Lung (tissue), 12 donors: ENCODE data around the gene PLEKHF1. TPM values are rescaled to one million over a fixed set of nuclear protein-coding genes. Genes with fewer than 3 reads are reported as not detected.

Source experiments
- ATAC-seq: fragments of 200-7000 bp; cut with Tn5 transposase; one replicate; pipeline ENCODE4 v1.9.1; 2020; ENCODE audit warnings: moderate number of reproducible peaks; ENCODE audit not compliant: insufficient read depth, low FRiP score
- DNase-seq, 3 donors: peaks; one replicate each; pipeline ENCODE4 v3.0.0-alpha.2; 2013 to 2017
- H3K27ac ChIP-seq, 2 donors: one replicate each; pipeline ENCODE4 v1.5.1; 2013; ENCODE audit warnings: mild to moderate bottlenecking in 2 of 2, moderate library complexity in 2 of 2, control low read depth in 1 of 2, inconsistent platforms in 1 of 2, low read depth in 1 of 2, low read length in 1 of 2
- H3K27me3 ChIP-seq, 3 donors: one replicate each; pipeline ENCODE4 v1.5.1; 2013; ENCODE audit warnings: low read length in 2 of 3; ENCODE audit not compliant: control insufficient read depth in 3 of 3, insufficient read depth in 3 of 3
- H3K36me3 ChIP-seq, 4 donors: one replicate each; pipeline ENCODE4 v1.5.1; 2013; ENCODE audit warnings: low read length in 4 of 4, mild to moderate bottlenecking in 1 of 4, moderate library complexity in 1 of 4; ENCODE audit not compliant: control insufficient read depth in 4 of 4, insufficient read depth in 4 of 4
- H3K4me1 ChIP-seq, 5 donors: one replicate each; pipeline ENCODE4 v1.5.1; 2013; ENCODE audit warnings: low read length in 5 of 5, mild to moderate bottlenecking in 2 of 5, moderate library complexity in 1 of 5; ENCODE audit not compliant: control insufficient read depth in 5 of 5, insufficient read depth in 5 of 5
- H3K4me3 ChIP-seq: one replicate; pipeline ENCODE4 v1.5.1; 2013; ENCODE audit warnings: mild to moderate bottlenecking, control low read depth, moderate library complexity
- H3K9ac ChIP-seq, 2 donors: one replicate each; pipeline ENCODE4 v1.5.1; 2013; ENCODE audit warnings: low read length in 2 of 2, control low read depth in 1 of 2; ENCODE audit not compliant: insufficient read depth in 1 of 2
- H3K9me3 ChIP-seq, 4 donors: one replicate each; pipeline ENCODE4 v1.5.1; 2013; ENCODE audit warnings: low read length in 3 of 4, mild to moderate bottlenecking in 1 of 4, moderate library complexity in 1 of 4; ENCODE audit not compliant: control insufficient read depth in 4 of 4, insufficient read depth in 3 of 4
- CTCF ChIP-seq: IDR thresholded peaks from 2 replicates; pipeline ENCODE4 v1.5.1; 2012; ENCODE audit warnings: mild to moderate bottlenecking; ENCODE audit errors: control extremely low read depth, extremely low read depth
- WGBS, 2 donors: extraction: QIAGEN DNeasy Blood & Tissue Kit; methylation state at CpG; one replicate each; pipeline ENCODE4 v1.1.7; 2013; 5-methylcytosine and 5-hydroxymethylcytosine counted together
- polyA plus RNA-seq, 2 donors: library from polyadenylated mRNA; stranded (reverse); fragments of 200-250 nt; gene quantifications; one replicate each; pipeline ENCODE4 v1.2.1, GENCODE V29; 2013
- total RNA-seq, 2 donors: library from RNA; depleted of rRNA in 1 of 2; stranded (reverse); fragments of >200 nt in 1 of 2; gene quantifications; one replicate each; pipeline ENCODE4 v1.2.1, GENCODE V29; 2014 to 2021
- donor health status: control.
- donor health status: control.
- donor health status: Bipolar disorder and iron deficiency.
- donor health status: healthy.
- donor health status: DM: yes; HTN: yes; CAD: no.

Gene PLEKHF1
- total and polyA plus RNA-seq, 4 donors, result 5.7 to 13.2 (median 10.4) TPM

GRCh38 chr19:29702161-29702962, 37.1 kb downstream of the PLEKHF1 start:
- Histone ChIP-seq H3K4me1 (no peaks in the 10 kb centered on the region), H3K9me3 (no peaks in the 10 kb centered on the region), H3K9ac (no peak overlapping the region), H3K27me3 (no peaks in the 10 kb centered on the region), H3K4me3 (no peak overlapping the region), H3K36me3 (peaks cover 0 to 23% (median 6%) of the 10 kb centered on the region in 4 donors), H3K27ac (no peak overlapping the region)
- WGBS, 2 donors, result 89 to 90% methylated on average over 30 of the region's 30 CpGs
- DNase-seq (no peak), ATAC-seq (no peak)
- TF ChIP-seq CTCF, result no peak

GRCh38 chr19:29702963-29703320, 37.7 kb downstream of the PLEKHF1 start:
- DNase-seq, result no peak

GRCh38 chr19:29704562-29705558, 39.6 kb downstream of the PLEKHF1 start:
- WGBS, 2 donors, result 88 to 95% methylated on average over 14 of the region's 14 CpGs
- DNase-seq (no peak), ATAC-seq (no peak)
- H3K9ac ChIP-seq, result no peak overlapping the region
- no peak overlapping the region for H3K27ac ChIP-seq
- no peak overlapping the region for H3K4me3 ChIP-seq
- no peaks in the 10 kb centered on the region for H3K27me3 ChIP-seq
- TF ChIP-seq CTCF, result no peak
- peaks cover 0 to 29% (median 6%) of the 10 kb centered on the region in 4 donors for H3K36me3 ChIP-seq
- no peaks in the 10 kb centered on the region for H3K9me3 ChIP-seq
- no peaks in the 10 kb centered on the region for H3K4me1 ChIP-seq

More at GRCh38 chr19:29702963-29703320, 37.7 kb downstream of the PLEKHF1 start:
- WGBS, 2 donors, result 94 to 98% methylated on average over 9 of the region's 9 CpGs
- Histone ChIP-seq H3K27ac (no peak overlapping the region), H3K4me3 (no peak overlapping the region), H3K4me1 (no peaks in the 10 kb centered on the region), H3K27me3 (no peaks in the 10 kb centered on the region), H3K9ac (no peak overlapping the region), H3K9me3 (no peaks in the 10 kb centered on the region), H3K36me3 (peaks cover 0 to 25% (median 6%) of the 10 kb centered on the region in 4 donors)
- no peak for ATAC-seq
- TF ChIP-seq CTCF, result no peak
